H9 (cell line): ENCODE measurements around the gene GBA2. TPM values are rescaled to one million over a fixed set of nuclear protein-coding genes. Genes with fewer than 3 reads are reported as not detected.

Experiments
- DNase-seq: peaks from one replicate; pipeline ENCODE4 v3.0.0-alpha.2; 2017
- H2AFZ ChIP-seq: one replicate; pipeline ENCODE4 v1.6.1; 2013; ENCODE audit warnings: mild to moderate bottlenecking, low read length, control low read depth, moderate library complexity
- H2AK5ac ChIP-seq: 2 replicates; pipeline ENCODE4 v1.6.1; 2013; ENCODE audit warnings: low read length, control low read depth, mixed read lengths; ENCODE audit not compliant: insufficient read length
- H2BK120ac ChIP-seq: one replicate; pipeline ENCODE4 v1.6.1; 2013; ENCODE audit warnings: low read depth, mild to moderate bottlenecking, low read length, control low read depth, inconsistent platforms; ENCODE audit not compliant: poor library complexity, severe bottlenecking
- H2BK12ac ChIP-seq: 2 replicates; pipeline ENCODE4 v1.6.1; 2013; ENCODE audit warnings: low read length, control low read depth, mixed read lengths, low read depth; ENCODE audit not compliant: insufficient read length
- H2BK15ac ChIP-seq: 2 replicates; pipeline ENCODE4 v1.6.1; 2013; ENCODE audit warnings: low read depth, low read length, control low read depth
- H2BK20ac ChIP-seq: one replicate; pipeline ENCODE4 v1.6.1; 2013; ENCODE audit warnings: low read depth, mild to moderate bottlenecking, low read length, control low read depth, inconsistent platforms; ENCODE audit not compliant: poor library complexity, severe bottlenecking
- H2BK5ac ChIP-seq: 2 replicates; pipeline ENCODE4 v1.6.1; 2013; ENCODE audit warnings: low read length, control low read depth, mixed read lengths; ENCODE audit not compliant: insufficient read length
- H3K14ac ChIP-seq: 2 replicates; pipeline ENCODE4 v1.6.1; 2013; ENCODE audit warnings: low read length, control low read depth; ENCODE audit not compliant: insufficient read depth
- H3K18ac ChIP-seq: 2 replicates; pipeline ENCODE4 v1.6.1; 2013; ENCODE audit warnings: low read depth, mild to moderate bottlenecking, mixed read lengths, low read length, control low read depth; ENCODE audit not compliant: insufficient read length
- H3K23ac ChIP-seq: 2 replicates; pipeline ENCODE4 v1.6.1; 2013; ENCODE audit warnings: low read length, control low read depth, mixed read lengths, low read depth; ENCODE audit not compliant: insufficient read length
- H3K23me2 ChIP-seq: 2 replicates; pipeline ENCODE4 v1.6.1; 2013; ENCODE audit warnings: low read depth, mild to moderate bottlenecking, mixed read lengths, low read length, control low read depth; ENCODE audit not compliant: insufficient read length, poor library complexity, severe bottlenecking
- H3K27ac ChIP-seq: 2 replicates; pipeline ENCODE4 v1.5.1; 2013; ENCODE audit warnings: low read length, control low read depth, mixed read lengths, low read depth; ENCODE audit not compliant: insufficient read length
- H3K27me3 ChIP-seq: 2 replicates; pipeline ENCODE4 v1.6.1; 2013; ENCODE audit warnings: low read length, control low read depth, inconsistent platforms; ENCODE audit not compliant: insufficient read depth
- H3K4ac ChIP-seq: 2 replicates; pipeline ENCODE4 v1.6.1; 2013; ENCODE audit warnings: low read depth, mild to moderate bottlenecking, control low read depth, inconsistent platforms, low read length, moderate library complexity
- H3K4me1 ChIP-seq: 2 replicates; pipeline ENCODE4 v1.6.1; 2013; ENCODE audit warnings: low read length, control low read depth, inconsistent platforms; ENCODE audit not compliant: insufficient read depth
- H3K4me2 ChIP-seq: 2 replicates; pipeline ENCODE4 v1.6.1; 2013; ENCODE audit warnings: low read length, control low read depth, mixed read lengths; ENCODE audit not compliant: insufficient read length, insufficient read depth
- H3K56ac ChIP-seq: 2 replicates; pipeline ENCODE4 v1.6.1; 2013; ENCODE audit warnings: low read depth, mild to moderate bottlenecking, mixed read lengths, low read length, control low read depth; ENCODE audit not compliant: insufficient read length
- H3K79me1 ChIP-seq: 2 replicates; pipeline ENCODE4 v1.6.1; 2013; ENCODE audit warnings: low read depth, mild to moderate bottlenecking, moderate library complexity, low read length, control low read depth, inconsistent platforms; ENCODE audit not compliant: insufficient read depth, poor library complexity, severe bottlenecking
- H3K79me2 ChIP-seq: 2 replicates; pipeline ENCODE4 v1.6.1; 2013; ENCODE audit warnings: low read length, control low read depth, inconsistent platforms; ENCODE audit not compliant: insufficient read depth
- H3K9ac ChIP-seq: 2 replicates; pipeline ENCODE4 v1.6.1; 2013; ENCODE audit warnings: low read length, control low read depth, mixed read lengths; ENCODE audit not compliant: insufficient read length; ENCODE audit errors: extremely low read depth
- H3K9me3 ChIP-seq: one replicate; pipeline ENCODE4 v1.6.1; 2013; ENCODE audit warnings: low read depth, low read length, inconsistent platforms; ENCODE audit not compliant: control insufficient read depth
- H3T11ph ChIP-seq: one replicate; pipeline ENCODE4 v1.6.1; 2013; ENCODE audit warnings: mild to moderate bottlenecking, low read length, control low read depth, inconsistent platforms
- H4K20me1 ChIP-seq: one replicate; pipeline ENCODE4 v1.6.1; 2013; ENCODE audit not compliant: control insufficient read depth, insufficient read length, insufficient read depth
- H4K5ac ChIP-seq: 2 replicates; pipeline ENCODE4 v1.6.1; 2013; ENCODE audit warnings: low read depth, mild to moderate bottlenecking, mixed read lengths, low read length, control low read depth; ENCODE audit not compliant: insufficient read length
- H4K8ac ChIP-seq: replicated peaks from 2 replicates; pipeline ENCODE4 v1.6.1; 2013; ENCODE audit warnings: low read length, control low read depth, mixed read lengths, low read depth; ENCODE audit not compliant: insufficient read length
- H4K91ac ChIP-seq: 2 replicates; pipeline ENCODE4 v1.6.1; 2013; ENCODE audit warnings: low read depth, mild to moderate bottlenecking, moderate library complexity, mixed read lengths, low read length, control low read depth; ENCODE audit not compliant: insufficient read length
- H3K27ac Mint-ChIP-seq, 3 experiments: 2 replicates in 2 of 3; 3 replicates in 1 of 3; pipeline ENCODE4 v1.8.0; 2020 to 2021; ENCODE audit warnings: mixed read lengths in 3 of 3, mild to moderate bottlenecking in 1 of 3, moderate library complexity in 1 of 3
- H3K27me3 Mint-ChIP-seq: 2 replicates; pipeline ENCODE4 v1.8.0; 2021; ENCODE audit warnings: low read depth, mild to moderate bottlenecking, moderate library complexity, mixed read lengths
- H3K36me3 Mint-ChIP-seq, 3 experiments: 2 replicates in 2 of 3; 3 replicates in 1 of 3; pipeline ENCODE4 v1.8.0; 2020 to 2021; ENCODE audit warnings: low read depth in 3 of 3, mixed read lengths in 3 of 3; ENCODE audit not compliant: insufficient read depth in 1 of 3
- H3K4me1 Mint-ChIP-seq, 2 experiments: 2 replicates each; pipeline ENCODE4 v1.8.0; 2020; ENCODE audit warnings: mixed read lengths in 2 of 2
- H3K4me3 Mint-ChIP-seq, 2 experiments: 2 replicates in 1 of 2; 3 replicates in 1 of 2; pipeline ENCODE4 v1.8.0; 2020 to 2021; ENCODE audit warnings: mild to moderate bottlenecking in 2 of 2, mixed read lengths in 2 of 2, moderate library complexity in 1 of 2
- H3K9me3 Mint-ChIP-seq, 2 experiments: 2 replicates in 1 of 2; 3 replicates in 1 of 2; pipeline ENCODE4 v1.8.0; 2020; ENCODE audit warnings: mild to moderate bottlenecking in 2 of 2, mixed read lengths in 2 of 2, moderate library complexity in 1 of 2
- WGBS: extraction: QIAGEN DNeasy Blood & Tissue Kit; methylation state at CpG from one replicate; pipeline ENCODE4 v1.1.7; 2013; ENCODE audit warnings: missing lambda C conversion rate, low lambda C conversion rate, mixed read lengths; ENCODE audit not compliant: insufficient read length; ENCODE audit errors: extremely low coverage; 5-methylcytosine and 5-hydroxymethylcytosine counted together
- total RNA-seq: library from RNA; stranded (reverse); gene quantifications from 2 replicates; pipeline ENCODE4 v1.2.1, GENCODE V29; 2021
- TF ChIP-seq, protein P1 (sequence below): fragments of 200-600 bp; sonication (generic); conservative IDR thresholded peaks from 3 replicates; pipeline ENCODE4 v1.8.0; 2021; ENCODE audit warnings: antibody characterized with exemption, mild to moderate bottlenecking

Gene GBA2
- total RNA-seq, 1 experiment from 2014 or later, result 103 TPM

DNA sequence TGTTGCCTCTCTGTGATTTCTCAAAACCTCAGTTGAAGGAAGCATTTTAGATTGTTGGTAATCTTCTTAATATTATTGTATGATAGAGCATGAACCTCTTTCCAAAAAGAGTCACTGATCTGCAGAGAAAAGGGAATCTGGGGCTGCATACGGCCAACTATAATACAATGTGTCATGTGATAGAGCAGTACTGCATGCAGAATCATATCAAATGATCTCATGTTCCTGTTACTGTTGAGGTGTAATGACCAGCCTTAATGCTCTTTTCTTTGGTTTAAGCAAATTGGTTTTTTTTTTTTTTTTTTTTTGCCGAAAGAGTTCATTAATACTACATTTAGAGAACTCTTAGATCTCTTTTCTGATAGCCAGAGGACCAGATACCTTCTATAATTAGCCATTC lies 18.0 kb upstream of the GBA2 start:
- no peak overlapping the region for H3K27ac ChIP-seq
- H3K4me1 ChIP-seq, result no peaks in the 10 kb centered on the region
- Mint-ChIP-seq H3K4me1 (peaks cover 10 to 12% of the 10 kb centered on the region in 2 experiments; a peak in 3 of 4 replicates), H3K27me3 (no peaks in the 10 kb centered on the region), H3K27ac (no peak overlapping the region), H3K4me3 (no peak overlapping the region), H3K36me3 (no peaks in the 10 kb centered on the region; a peak in 1 of 7 replicates), H3K9me3 (no peaks in the 10 kb centered on the region)
- H2BK120ac ChIP-seq, result no peak overlapping the region
- no peak overlapping the region for H3K4me2 ChIP-seq
- no peak overlapping the region for H2BK12ac ChIP-seq
- H2AFZ ChIP-seq, result no peak overlapping the region
- no peak overlapping the region for H2BK15ac ChIP-seq
- no peak overlapping the region for H4K91ac ChIP-seq
- H2BK20ac ChIP-seq, result no peak overlapping the region
- H3K18ac ChIP-seq, result no peak overlapping the region
- WGBS, result no CpG with 5 or more reads among the region's 2 CpGs
- H3K23ac ChIP-seq, result no peak overlapping the region
- H3K79me2 ChIP-seq, result no peaks in the 10 kb centered on the region
- DNase-seq, result no peak
- H4K8ac ChIP-seq, result no peak overlapping the region
- H3K79me1 ChIP-seq, result no peaks in the 10 kb centered on the region
- H4K20me1 ChIP-seq, result no peaks in the 10 kb centered on the region
- H3K27me3 ChIP-seq, result no peaks in the 10 kb centered on the region
- no peaks in the 10 kb centered on the region for H3K23me2 ChIP-seq
- H4K5ac ChIP-seq, result no peak overlapping the region
- no peak overlapping the region for H3K9ac ChIP-seq
- H3K14ac ChIP-seq, result no peak overlapping the region
- H3T11ph ChIP-seq, result no peak overlapping the region
- no peak overlapping the region for H3K56ac ChIP-seq
- no peak overlapping the region for H3K4ac ChIP-seq
- H2BK5ac ChIP-seq, result no peak overlapping the region
- H2AK5ac ChIP-seq, result no peak overlapping the region
- no peaks in the 10 kb centered on the region for H3K9me3 ChIP-seq
- TF ChIP-seq, protein P1, sequence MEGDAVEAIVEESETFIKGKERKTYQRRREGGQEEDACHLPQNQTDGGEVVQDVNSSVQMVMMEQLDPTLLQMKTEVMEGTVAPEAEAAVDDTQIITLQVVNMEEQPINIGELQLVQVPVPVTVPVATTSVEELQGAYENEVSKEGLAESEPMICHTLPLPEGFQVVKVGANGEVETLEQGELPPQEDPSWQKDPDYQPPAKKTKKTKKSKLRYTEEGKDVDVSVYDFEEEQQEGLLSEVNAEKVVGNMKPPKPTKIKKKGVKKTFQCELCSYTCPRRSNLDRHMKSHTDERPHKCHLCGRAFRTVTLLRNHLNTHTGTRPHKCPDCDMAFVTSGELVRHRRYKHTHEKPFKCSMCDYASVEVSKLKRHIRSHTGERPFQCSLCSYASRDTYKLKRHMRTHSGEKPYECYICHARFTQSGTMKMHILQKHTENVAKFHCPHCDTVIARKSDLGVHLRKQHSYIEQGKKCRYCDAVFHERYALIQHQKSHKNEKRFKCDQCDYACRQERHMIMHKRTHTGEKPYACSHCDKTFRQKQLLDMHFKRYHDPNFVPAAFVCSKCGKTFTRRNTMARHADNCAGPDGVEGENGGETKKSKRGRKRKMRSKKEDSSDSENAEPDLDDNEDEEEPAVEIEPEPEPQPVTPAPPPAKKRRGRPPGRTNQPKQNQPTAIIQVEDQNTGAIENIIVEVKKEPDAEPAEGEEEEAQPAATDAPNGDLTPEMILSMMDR, result no peak
